Medulla oblongata (tissue), 1 donor: ENCODE results near the gene UBE2D2.
"Not testable (repeated sequence)": the region's sequence is repeated elsewhere in the genome, so short reads cannot be mapped to it uniquely, and the experiment has no call there.

Experiments
- DNase-seq: peaks from one replicate; pipeline ENCODE4 v3.0.0-alpha.2; 2015; ENCODE audit errors: extremely low spot score

The UBE2D2 gene

DNA sequence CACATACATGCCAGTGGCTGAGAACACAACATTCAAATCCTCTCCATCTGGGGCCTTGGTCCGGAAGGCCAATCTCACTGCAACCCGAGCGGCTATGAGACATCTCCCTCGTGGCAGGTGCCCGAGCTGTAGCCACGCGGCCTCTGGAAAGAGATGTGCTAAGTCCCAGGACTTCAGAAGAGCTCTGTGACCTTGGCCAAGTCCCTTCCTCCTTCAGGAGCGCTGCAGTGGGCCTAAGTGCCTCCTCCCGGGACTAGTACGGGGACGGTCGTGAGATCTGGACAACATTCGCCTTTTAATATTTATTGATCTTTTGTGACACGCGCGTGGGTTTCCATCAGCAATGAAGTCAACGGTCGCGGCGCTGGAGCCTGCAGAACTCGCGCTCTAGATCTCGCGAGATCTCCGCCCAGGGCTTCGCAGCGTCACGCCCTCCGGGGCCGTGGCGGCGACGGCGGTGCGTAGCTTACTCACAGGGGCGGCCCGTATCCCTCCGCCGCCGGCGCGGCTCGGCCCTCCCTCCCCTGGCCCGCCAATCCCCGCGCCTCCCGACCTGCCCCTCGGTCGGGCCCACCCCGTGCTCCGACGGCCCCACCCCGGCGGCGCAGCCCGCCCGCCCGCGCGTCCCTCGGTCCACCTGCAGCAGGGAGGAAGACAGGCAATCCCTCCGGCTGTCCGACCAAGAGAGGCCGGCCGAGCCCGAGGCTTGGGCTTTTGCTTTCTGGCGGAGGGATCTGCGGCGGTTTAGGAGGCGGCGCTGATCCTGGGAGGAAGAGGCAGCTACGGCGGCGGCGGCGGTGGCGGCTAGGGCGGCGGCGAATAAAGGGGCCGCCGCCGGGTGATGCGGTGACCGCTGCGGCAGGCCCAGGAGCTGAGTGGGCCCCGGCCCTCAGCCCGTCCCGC lies at the start of gene UBE2D2:
Gene UBE2D2 (plus strand): TSS at position 588 of the 903 bp plus-strand sequence. CDS start 453 bp downstream, outside the sequence.
- DNase-seq = peak; percentile 97

DNA sequence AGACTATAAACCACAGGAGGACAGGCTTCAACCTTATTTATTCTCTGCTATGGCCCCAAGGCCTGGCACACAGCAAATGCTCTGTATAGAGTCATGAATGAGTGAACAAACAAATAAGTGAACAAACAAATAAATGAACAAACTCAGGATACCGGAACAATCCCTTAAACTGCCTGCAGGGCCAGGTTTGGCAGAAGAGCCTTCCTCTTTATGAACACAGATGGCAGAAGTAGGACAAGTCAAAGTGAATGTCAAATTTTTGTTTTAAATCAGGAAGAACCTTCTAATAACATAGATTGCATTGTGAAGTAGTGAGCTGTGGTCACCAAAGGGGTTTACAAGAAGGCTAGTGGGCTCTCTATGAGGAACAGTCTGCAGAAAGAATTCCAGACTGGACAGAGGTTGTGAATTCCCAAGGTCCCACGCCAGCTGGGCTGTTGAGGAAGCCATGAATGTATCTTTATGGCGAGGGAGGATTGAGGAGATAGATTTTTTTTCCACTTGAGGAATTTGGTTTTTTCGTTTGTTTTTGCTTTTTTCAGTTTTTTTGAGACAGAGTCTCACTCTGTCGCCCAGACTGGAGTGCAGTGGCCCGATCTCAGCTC lies 48.3 kb upstream of the UBE2D2 start:
- no peak for DNase-seq

DNA sequence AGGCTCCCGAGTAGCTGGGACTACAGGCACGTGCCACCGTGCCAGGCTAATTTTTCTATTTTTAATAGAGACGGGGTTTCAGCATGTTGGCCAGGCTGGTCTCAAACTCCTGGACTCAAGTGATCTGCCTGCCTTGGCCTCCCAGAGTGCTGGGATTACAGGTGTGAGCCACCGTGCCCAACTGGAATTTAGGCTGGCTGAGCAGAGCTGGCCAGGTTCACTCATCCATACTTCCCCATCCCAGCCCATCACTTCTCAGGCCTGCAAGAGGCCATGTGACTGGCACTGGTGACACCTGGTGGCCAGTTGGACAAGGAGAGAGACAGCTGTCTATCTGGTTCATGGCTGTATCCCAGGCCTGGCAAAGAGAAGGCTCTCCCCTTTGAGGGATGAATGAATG lies 47.7 kb upstream of the UBE2D2 start:
- peak; percentile 86 for DNase-seq

DNA sequence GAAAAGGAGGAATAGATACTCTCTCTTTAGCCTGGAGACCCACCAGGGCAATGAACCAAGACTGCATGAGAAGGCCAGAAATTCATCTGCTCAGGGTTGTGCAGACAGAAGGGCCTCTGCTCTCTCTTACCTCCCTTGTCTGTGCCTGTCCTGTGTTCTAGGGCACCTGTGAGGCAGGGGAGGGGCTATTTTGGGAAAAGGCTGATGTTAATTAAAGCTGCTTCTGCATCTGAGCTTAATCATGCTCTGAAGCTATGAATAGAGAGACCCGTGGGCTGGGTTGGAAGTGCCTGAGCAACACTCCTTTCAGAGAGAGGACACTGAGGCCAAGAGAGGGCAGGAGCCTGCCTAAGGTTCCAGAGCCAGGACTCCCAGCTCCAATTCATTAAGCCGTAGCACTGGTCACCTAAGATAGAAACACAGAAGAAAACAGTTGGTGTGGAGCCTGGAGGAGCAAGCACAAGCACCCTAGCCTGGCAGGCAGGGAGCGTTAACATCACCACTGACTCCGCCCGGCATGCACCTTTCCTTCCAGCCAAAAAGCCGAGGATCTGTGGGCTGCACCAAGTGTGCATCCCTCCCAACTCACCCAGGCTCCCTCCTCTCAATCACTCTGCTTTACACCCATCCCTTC lies 47.2 kb upstream of the UBE2D2 start:
- no peak for DNase-seq

DNA sequence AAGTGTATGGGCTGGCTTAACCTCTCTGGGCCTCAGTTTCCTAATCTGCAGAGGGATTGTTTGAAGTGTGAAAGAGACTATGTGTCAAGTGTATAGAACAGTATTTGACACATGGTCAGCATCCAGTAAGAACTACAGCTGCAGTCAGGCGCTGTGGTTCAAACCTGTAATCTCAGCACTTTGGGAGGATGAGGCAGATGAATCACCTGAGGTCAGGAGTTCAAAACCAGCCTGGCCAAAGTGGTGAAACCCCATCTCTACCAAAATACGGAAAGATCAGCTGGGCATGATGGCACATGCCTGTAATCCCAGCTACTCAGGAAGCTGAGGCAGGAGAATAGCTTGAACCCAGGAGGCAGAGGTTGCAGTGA lies 46.7 kb upstream of the UBE2D2 start:
- no peak for DNase-seq

DNA sequence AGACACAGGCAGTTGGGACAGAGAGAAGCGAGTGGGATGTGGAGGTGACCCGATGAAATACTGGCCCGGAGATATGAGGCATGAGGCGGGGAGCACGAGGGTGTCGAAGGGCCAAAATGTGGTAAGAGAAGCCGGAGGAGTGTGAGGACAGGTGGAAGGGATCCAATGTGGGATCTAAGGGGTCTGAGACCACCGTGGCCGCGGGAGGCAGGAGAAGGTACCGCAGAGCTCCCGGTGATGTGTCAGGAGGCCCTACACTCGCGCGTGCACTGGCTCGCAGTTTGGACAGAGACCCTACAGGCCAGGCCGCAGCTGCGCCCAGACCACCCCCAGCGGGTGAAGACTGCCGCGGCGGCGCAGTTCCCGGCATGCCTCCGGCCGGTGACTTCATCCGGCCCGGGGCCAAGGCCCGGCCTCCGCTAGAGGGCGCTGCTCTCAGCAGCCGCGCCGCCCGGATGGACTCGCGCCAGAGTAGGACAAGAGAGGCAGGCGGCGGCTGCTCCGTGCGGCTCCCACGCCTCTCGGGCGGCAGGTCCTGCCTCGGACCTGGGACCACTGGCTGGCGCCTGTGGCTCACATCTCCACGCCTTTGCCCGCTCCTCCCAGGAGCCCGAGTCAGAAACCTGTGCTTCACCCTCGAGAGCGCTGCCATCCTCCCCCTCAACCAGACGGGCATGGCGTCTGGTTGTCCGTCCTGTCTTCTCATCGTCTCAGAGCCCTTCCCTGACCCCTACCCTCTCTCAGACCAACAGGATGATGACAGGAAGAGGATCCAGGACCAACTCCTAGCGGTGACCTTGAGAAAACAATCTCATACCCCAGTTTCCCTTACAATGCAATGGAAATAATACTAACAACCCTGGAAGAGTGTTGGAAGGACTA lies 43.2 kb upstream of the UBE2D2 start:
- DNase-seq = peak; percentile 93

DNA sequence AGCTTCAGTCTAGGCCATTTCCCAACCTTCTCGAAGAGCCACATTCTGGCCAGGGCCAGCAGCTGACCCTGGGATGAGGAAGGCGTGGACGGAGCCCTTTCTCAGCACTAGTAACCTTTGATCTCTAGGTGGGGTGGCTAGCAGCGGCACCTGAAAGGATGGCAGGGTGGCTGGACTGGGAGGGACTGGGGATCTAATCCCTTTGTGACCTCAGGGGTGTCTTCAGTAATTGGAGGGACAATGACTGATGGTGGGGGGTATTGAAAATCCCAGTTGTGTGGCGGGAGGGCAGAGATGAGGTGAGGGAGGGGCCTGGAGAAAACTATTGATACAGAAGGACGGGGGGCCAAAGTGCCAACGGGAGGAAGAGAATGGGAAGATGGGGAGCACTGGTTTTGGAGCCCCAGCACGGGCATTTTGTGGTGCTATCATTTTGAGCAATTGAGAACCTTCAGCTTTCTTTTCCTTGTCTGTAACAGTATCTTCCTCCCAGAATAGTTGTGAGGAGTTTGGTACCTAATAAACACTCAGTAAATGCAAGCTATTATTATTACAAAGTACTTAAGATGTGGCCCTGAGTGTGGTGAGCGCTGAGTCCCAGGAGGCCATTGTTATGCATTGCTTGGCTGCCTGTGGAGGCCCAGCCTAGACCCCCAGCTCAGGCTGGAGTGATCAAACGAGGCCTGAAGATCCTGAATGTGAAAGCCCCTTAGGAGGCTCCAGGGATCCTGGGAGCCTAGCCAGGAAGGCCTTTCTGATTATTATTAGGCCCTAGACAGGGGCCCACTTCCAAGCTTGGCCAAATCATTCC lies 37.3 kb upstream of the UBE2D2 start:
- DNase-seq = no peak

DNA sequence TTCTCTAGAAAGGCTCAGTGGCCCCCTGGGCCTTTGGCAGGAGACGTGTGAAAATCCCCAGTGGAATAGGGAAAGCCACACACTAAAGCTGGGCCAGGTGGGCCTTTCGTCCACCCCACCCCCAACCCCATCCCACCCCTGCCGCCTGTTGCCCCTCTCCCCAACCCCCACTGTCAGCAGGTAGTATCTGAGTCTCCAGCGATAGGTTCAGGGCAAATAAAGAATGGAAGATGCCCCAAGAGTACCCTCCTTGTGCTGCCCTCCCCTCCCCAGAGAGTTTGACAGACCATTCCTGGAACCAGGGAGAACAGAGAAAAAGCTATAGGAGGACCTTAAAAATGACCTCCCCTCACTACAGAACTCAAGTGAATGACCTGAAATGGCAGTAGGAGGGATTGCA lies 36.7 kb upstream of the UBE2D2 start:
- DNase-seq = no peak

DNA sequence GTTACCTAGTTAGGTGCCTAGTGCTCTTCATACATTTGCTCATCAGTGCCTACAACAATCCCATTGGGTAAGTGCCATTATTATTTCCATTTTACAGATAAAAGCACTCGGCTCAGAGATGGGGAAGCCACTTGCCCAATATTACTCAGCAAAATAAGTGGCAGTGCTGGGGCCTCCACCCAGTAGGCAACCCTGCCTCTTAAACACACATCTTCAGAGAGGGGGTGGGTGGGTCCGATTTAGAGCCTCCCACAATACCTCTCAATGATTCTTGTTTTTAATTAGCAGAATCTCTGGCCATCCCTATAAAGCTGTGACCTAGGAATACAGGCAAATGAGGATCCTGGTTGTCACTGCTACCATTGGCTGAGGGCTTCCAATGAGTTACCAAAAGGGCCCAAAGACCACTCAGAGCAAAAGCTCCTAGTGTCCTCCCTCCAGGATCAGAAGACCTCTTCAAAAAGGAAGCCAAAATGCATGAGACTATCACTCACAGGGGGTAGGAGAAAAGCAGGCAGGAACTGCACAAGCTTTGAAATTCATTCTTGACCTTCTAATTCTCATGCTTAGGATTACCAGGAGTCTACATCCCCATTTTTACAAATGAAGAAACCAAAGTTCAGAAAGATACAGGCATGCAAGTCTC lies 36.1 kb upstream of the UBE2D2 start:
- no peak for DNase-seq

DNA sequence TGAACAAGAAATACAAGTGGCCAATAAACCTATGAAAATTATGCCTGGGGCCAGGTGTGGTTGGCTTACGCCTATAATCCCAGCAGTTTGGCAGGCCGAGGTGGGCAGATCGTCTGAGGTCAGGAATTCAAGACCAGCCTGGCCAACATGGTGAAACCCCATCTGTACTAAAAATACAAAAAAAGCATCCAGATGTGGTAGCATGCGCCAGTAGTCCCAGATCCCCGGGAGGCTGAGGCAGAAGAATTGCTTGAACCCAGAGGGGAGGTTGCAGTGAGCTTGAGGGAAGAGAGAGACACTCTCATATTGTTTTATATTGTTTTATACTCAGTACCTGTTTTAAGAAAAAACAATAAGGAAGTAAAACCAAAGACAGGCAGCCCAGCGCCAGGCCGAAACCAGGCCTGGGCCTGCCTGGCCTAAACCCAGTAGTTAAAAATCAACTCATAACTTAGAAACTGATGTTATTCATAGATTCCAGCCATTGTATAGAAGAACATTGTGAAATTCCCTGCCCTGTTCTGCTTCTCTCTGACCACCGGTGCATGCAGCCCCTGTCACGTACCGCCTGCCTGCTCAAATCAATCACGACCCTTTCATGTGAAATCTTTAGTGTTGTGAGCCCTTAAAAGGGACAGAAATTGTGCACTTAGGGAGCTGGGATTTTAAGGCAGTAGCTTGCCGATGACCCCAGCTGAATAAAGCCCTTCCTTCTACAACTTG lies 35.4 kb upstream of the UBE2D2 start:
- DNase-seq = not testable (repeated sequence)

DNA sequence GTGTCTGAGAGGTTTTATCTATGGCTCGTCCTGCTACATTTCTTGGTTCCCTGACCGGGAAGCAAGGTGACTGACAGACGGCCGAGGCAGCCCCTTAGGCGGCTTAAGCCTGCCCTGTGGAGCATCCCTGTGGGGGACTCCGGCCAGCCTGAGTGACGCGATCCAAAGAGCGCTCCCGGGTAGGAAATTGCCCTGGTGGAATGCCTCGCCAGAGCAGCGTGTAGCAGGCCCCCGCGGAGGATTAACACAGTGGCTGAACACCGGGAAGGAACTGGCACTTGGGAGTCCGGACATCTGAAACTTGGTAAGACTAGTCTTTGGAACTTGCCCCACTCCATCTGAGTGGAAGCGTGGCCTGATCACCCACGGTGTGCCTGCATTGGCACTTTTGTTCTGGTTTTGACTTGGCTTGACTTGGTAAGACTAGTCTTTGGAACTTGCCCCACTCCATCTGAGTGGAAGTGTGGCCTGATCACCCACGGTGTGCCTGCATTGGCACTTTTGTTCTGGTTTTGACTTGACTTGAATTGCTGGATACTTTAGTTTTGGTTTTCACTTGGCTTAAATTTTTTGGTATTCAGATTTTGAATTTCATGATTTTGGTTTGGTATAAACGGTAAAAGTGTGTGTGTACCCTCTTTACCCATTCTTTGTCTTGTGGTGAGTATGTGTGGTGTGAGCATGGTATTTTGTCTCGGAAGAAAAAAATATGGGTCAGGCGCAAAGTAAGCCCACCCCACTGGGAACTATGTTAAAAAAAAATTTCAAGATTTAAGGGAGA lies 34.6 kb upstream of the UBE2D2 start:
- not testable (repeated sequence) for DNase-seq

DNA sequence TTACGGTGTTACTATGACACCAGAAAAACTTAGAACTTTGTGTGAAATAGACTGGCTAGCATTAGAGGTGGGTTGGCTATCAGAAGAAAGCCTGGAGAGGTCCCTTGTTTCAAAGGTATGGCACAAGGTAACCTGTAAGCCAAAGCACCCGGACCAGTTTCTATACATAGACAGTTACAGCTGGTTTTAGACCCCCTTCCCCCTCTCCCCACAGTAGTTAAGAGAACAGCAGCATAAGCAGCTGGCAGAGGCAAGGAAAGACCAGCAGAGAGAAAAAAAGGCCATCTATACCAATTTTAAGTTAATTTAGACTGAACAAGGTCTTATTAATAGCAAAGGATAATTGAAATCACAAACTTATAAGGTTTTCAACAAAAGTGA lies 34.1 kb upstream of the UBE2D2 start:
- DNase-seq = not testable (repeated sequence)

DNA sequence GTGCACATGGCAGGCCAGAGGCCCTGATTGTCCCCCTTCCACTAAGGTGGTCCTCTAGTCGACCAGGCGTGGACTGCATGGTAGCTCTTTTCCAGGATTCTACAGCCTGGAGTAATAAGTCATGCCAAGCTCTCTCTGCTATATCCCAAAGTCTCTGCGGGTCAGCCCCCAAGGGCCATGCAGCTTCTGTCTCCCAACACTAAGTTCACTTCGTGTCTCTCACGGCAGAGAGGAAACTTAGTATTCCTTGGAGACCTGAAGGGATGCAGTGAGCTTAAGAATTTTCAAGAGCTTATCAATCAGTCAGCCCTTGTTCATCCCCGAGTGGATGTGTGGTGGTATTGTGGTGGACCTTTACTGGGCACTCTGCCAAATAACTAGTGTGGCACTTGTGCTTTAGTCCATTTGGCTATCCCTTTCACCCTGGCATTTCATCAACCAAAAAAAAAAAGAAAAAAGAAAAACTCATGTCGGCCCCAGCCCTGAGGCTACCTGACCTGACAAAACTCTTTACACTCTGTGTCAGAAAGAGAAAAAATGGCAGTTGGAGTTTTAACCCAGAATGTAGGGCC lies 33.2 kb upstream of the UBE2D2 start:
- not testable (repeated sequence) for DNase-seq

DNA sequence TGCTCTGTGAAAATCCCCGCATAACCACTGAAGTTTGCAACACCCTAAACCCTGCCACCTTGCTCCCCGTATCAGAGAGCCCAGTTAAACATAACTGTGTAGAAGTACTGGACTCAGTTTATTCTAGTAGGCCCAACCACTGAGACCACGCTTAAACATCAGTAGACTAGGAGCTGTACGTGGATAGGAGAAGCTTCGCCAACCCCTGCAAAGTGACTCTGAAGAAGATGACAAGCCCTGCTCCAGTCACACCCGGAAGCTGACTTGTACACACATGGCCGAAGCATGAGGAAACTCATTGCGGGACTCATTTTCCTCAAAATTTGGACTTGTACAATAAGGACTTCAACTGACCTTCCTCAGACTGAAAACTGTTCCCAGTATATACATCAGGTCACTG lies 32.4 kb upstream of the UBE2D2 start:
- DNase-seq = not testable (repeated sequence)

DNA sequence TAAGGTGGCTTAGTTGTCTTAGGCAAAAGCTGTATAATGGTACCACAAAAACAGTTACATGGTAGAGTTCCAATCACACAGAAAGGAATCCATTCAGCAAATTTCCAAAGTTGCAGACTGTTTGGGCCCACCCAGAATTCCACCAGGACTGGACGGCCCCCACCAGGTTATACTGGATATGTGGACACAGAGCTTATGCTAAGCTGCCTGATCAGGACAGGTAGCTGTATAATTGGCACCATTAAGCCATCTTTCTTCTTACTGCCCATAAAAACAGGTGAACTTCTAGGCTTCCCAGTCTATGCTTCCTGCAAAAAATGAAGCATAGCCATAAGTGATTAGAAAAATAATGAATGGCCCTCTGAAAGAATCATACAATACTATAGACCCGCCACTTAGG lies 31.1 kb upstream of the UBE2D2 start:
- DNase-seq = not testable (repeated sequence)

DNA sequence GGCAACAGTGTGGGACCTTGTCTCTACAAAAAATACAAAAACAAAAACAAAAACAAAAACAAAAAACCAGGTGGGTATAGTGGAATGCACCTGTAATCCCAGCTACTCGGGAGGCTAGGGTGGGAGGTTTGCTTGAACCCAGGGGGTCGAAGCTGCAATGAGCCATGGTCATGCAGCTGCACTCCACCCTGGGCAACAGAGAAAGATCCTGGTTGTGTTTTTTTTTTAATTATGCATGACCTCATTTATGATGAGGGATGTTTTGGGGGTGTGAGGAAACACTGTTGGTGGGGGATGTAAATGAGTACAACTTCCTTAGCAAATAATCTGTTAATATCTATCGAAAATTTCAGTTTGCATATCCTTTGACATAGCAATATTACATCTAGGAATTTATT lies 29.4 kb upstream of the UBE2D2 start:
- no peak for DNase-seq

DNA sequence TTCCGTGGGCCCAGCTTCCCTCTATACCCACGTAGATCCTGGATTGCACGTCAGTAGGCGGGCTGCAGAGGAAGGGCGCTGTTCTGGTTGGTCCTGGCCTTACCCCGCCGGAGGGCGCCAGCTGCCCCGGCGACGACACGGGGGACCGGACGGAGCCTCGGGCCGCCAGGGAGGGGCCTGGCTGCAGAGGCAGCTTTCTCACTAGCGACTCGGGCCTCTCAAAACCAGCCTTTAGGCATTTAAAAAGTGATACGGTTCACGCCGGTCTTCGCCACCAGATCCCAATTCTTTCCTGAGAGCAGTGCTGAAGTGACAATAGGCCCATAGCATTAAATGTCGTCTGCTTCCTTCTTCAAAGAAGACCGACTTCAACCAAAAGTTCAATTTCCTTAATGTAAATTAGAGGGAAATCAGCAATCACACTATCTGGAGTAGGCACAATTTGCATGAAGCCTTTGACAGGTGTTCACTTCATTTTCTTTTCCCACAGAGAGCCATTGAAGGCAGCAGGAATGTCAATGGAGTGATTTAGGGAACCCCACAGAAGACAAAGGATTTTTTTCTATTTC lies 17.6 kb upstream of the UBE2D2 start:
- peak; percentile 85 for DNase-seq

DNA sequence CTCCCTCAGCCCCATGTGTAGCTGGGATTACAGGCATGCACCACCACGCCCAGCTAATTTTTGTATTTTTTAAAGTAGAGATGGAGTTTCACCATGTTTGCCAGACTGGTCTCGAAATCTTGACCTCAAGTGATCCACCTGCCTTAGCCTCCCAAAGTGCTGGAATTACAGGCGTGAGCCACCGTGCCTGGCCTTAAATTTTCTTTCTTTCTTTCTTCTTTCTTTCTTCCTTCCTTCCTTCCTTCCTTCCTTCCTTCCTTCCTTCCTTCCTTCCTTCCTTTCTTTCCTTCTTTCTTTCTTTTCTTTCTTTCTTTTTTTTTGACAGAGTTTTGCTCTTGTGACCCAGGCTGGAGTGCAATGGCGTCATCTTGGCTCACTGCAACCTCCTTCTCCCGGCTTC lies 14.5 kb upstream of the UBE2D2 start:
- DNase-seq = not testable (repeated sequence)
